Measurements from ENCODE around the gene MRPL14. TPM values are rescaled to one million over a fixed set of nuclear protein-coding genes. Genes with fewer than 3 reads are reported as not detected.
"Not testable (repeated sequence)": the region's sequence is repeated elsewhere in the genome, so short reads cannot be mapped to it uniquely, and the experiment has no call there.

MRPL14 gene
- total RNA-seq, 1 donor: 47.5 TPM

DNA sequence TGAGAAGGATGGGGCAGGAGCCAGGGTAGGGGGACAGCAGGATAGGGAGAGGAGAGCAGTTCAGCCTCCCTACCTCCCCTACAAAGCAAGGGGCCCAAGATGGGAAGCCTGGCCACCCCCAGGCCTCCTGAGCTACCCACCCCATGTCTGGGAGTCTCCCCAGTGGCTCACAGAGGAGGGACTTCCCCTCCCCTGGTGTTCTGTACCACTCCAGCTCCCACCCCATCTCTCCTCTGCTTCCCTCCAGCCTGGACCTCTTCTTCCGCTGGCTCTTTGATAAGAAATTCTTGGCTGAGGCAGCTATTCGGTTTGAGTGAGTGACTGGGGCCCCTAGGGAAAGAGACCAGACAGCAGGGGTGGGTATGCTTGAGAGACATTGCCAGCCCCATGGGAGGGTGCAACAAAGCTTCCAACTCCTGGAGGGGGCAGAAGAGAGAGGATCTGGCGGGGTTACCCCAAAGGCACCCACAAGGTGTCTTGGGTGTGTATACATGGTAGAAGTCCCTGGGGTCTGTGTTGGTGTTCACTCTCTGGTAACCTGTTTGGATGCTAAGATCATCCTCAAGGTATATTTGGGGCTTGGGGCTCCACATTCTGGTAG is 23.2 kb upstream of the MRPL14 start:
- DNase-seq (ENCODE audit: low read depth): no peak
- TF ChIP-seq, protein P1, sequence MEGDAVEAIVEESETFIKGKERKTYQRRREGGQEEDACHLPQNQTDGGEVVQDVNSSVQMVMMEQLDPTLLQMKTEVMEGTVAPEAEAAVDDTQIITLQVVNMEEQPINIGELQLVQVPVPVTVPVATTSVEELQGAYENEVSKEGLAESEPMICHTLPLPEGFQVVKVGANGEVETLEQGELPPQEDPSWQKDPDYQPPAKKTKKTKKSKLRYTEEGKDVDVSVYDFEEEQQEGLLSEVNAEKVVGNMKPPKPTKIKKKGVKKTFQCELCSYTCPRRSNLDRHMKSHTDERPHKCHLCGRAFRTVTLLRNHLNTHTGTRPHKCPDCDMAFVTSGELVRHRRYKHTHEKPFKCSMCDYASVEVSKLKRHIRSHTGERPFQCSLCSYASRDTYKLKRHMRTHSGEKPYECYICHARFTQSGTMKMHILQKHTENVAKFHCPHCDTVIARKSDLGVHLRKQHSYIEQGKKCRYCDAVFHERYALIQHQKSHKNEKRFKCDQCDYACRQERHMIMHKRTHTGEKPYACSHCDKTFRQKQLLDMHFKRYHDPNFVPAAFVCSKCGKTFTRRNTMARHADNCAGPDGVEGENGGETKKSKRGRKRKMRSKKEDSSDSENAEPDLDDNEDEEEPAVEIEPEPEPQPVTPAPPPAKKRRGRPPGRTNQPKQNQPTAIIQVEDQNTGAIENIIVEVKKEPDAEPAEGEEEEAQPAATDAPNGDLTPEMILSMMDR (IDR thresholded peaks at IDR 0.05; ENCODE audit: insufficient read depth, low read depth, low read length): no peak
- H3K4me3 ChIP-seq (ENCODE audit: low read depth, low read length): no peak overlapping the region

DNA sequence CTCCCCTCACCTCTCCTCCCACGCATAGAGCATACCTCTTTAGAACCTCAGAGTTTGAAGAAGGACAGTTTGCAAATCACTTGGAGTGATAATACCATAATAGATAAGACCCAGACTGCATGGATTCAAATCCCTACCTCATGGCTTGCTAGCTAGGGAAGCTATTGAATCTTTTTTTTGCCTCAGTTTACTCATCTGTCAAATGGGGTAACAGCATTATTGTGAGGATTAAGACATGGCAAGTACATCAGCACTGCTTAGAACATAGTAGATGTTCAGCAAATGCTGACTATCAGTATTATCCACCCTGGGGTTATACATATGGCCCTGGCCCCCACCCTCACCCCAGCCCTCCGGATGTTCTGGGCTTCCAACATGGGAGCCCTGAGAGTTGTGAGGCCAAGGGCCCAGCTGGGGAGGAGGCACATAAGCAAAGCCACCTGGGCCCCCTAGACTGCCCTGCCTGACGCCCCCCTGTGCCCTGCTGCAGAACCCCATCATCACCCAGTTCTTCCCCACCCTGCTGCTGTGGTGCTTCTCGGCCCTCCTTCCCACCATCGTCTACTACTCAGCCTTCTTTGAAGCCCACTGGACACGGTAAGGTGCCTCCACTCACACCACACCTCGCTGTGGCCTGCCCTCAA is 22.2 kb upstream of the MRPL14 start:
- no peak overlapping the region for H3K4me3 ChIP-seq (ENCODE audit: low read depth, low read length)
- no peak for DNase-seq (ENCODE audit: low read depth)
- TF ChIP-seq, protein P1 (IDR thresholded peaks at IDR 0.05; ENCODE audit: insufficient read depth, low read depth, low read length): no peak

DNA sequence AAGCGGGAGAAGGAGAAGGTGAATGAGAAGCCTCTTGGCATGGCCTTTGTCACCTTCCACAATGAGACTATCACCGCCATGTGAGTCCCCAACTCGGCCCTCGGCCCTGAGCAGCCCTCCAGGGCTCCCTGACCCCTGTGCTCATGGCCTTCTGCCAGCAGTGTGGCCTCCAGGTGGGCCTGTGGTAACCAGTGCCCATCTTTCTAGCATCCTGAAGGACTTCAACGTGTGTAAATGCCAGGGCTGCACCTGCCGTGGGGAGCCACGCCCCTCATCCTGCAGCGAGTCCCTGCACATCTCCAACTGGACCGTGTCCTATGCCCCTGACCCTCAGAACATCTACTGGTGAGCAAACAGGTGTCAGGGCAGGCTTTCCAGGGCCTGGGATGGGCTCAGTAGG is 21.1 kb upstream of the MRPL14 start:
- no peak for DNase-seq (ENCODE audit: low read depth)
- no peak overlapping the region for H3K4me3 ChIP-seq (ENCODE audit: low read depth, low read length)
- TF ChIP-seq, protein P1 (IDR thresholded peaks at IDR 0.05; ENCODE audit: insufficient read depth, low read depth, low read length): no peak

DNA sequence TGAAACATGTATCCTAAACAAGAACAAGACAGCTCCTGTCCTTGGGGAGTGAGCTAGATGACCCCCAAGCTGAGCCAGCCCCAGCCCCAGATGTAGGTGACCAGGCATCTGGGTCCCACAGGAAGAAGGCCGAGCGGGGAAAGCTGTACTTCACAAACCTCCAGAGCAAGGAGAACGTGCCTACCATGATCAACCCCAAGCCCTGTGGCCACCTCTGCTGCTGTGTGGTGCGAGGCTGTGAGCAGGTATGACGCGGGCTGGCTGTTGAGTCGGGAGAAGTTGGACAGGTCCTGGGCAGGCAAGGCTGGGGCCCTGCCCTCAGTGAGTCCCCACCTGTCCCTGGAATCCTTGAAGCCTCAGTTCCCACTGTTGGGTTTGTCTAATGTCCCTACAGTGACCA is 20.0 kb upstream of the MRPL14 start:
- no peak overlapping the region for H3K4me3 ChIP-seq (ENCODE audit: low read depth, low read length)
- DNase-seq (ENCODE audit: low read depth): no peak
- TF ChIP-seq, protein P1 (IDR thresholded peaks at IDR 0.05; ENCODE audit: insufficient read depth, low read depth, low read length): no peak

DNA sequence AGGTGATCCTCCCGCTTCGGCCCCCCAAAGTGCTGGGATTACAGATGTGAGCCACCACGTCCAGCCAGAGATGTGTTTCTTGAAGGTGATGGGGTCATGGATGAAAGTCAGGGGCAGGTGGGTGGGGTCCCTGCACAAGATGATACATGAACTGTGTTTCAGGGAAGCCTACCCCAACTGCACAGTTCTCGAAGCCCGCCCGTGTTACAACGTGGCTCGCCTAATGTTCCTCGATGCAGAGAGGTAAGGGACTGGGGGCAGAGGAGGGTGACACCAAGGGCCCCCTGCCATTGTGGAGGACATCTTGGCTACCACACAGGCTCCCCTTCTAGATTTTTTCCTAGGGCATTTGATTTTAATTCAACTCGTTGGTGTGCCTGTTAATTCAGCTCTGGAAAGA is 19.4 kb upstream of the MRPL14 start:
- TF ChIP-seq, protein P1 (IDR thresholded peaks at IDR 0.05; ENCODE audit: insufficient read depth, low read depth, low read length): no peak
- no peak for DNase-seq (ENCODE audit: low read depth)

DNA sequence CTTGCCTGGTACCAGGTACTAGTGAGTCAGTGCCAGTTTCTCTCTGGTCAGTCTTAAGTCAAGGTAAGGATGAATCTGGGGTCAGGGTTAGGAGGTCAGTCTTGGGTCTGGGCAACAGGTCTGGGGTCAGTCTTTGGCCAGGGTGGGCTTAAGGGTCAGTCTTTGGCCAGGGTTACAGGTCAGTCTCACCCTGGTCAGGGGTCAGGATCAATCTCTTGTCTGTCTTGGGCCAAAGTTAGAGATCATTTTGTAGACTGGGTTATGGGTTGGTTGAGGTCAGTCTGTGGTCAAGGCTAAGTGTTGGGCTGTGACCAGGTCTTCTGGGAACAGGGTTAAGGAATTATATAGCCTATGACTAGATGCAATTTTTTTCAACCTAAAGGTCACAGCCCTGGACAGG is 18.6 kb upstream of the MRPL14 start:
- no peak for DNase-seq (ENCODE audit: low read depth)
- no peak overlapping the region for H3K4me3 ChIP-seq (ENCODE audit: low read depth, low read length)
- TF ChIP-seq, protein P1 (IDR thresholded peaks at IDR 0.05; ENCODE audit: insufficient read depth, low read depth, low read length): no peak

More for the DNA sequence above, 19.4 kb upstream of the MRPL14 start:
- no peak overlapping the region for H3K4me3 ChIP-seq (ENCODE audit: low read depth, low read length)

DNA sequence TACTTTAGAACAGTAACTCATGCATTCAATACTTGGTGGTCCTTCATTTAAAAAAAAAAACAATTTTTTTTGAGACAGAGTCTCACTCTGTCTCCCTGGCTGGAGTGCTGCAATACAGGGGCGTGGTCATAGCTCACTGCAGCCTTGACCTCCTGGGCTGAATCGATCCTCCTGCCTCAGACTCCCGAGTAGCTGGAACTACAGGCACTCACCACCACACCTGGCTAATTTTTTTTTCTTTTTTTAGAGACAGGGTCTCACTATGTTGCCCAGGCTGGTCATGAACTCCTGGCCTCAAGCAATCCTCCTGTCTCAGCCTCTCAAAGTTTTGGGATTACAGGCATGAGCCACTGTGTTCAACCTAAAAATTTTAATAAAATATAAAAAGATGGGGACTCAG is 17.3 kb upstream of the MRPL14 start:
- not testable (repeated sequence) for DNase-seq (ENCODE audit: low read depth); H3K4me3 ChIP-seq (ENCODE audit: low read depth, low read length)

Data from fibroblast of villous mesenchyme (primary cell).